HUDEP-2 (cell line): Measurements from ENCODE around the gene KCTD8.
A peak's percentile ranks its signal among the peaks of the same experiment; 100 is the strongest.

Experiments used
- DNase-seq, 76 experiments: peaks; one replicate each; lab custom pipeline; 2025; ENCODE audit not compliant: unreplicated experiment in 76 of 76; lab: John Stamatoyannopoulos, UW

KCTD8 gene

GRCh38 chr4:44448521-44449461 is at the start of gene KCTD8:
Gene KCTD8 (minus strand): TSS chr4:44448809.
- peak in 73 of 76 experiments; percentile 10 to 82 (median 68) for DNase-seq

GRCh38 chr4:44494810-44495701 is 46.4 kb upstream of the KCTD8 start:
- peak in 24 of 76 experiments; percentile 0 to 50 (median 8) for DNase-seq

- peak in 5 of 76 experiments; percentile 3 to 34 (median 10) for DNase-seq
Observed at GRCh38 chr4:44493924-44494323, 45.3 kb upstream of the KCTD8 start.

DNA sequence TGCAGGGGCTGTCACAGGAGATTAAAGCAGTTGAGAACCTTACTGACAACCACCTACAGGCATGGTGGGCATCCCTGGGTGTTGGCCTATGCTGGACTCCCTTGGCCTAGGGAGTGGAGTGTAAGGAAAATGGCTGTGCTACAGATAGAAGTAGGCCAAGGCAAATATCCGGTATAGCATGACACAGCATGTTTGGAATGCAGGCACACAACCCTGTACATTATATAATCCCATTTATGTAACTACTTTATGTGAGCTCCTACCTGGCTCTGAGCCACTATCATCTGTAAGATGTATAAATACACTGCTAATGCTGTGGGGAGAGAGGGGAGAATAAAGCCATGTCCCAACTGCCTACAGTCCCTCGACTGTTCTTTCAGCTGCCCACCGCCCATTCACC is 38.7 kb upstream of the KCTD8 start:
- no peak for DNase-seq

GRCh38 chr4:44479731-44480130 is 31.1 kb upstream of the KCTD8 start:
- no peak for DNase-seq

DNA sequence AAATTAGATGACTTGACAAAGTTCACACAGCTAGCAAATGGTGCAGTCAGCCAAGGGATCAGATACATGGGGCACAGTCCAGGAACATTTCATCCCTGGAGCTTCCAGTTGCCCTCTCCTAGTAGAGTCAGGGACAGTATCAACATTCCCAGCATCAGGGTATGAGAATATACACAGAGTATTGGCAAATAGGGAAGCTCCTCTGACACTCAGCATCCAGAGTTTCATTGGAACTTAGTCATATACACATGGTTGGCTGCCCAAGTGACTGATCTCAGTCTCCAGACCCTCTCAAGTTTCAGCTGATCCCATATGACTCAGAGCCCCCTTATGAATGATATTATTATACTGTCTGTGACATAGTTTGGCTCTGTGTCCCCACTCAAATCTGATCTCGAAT is 13.7 kb upstream of the KCTD8 start:
- DNase-seq, result no peak

DNA sequence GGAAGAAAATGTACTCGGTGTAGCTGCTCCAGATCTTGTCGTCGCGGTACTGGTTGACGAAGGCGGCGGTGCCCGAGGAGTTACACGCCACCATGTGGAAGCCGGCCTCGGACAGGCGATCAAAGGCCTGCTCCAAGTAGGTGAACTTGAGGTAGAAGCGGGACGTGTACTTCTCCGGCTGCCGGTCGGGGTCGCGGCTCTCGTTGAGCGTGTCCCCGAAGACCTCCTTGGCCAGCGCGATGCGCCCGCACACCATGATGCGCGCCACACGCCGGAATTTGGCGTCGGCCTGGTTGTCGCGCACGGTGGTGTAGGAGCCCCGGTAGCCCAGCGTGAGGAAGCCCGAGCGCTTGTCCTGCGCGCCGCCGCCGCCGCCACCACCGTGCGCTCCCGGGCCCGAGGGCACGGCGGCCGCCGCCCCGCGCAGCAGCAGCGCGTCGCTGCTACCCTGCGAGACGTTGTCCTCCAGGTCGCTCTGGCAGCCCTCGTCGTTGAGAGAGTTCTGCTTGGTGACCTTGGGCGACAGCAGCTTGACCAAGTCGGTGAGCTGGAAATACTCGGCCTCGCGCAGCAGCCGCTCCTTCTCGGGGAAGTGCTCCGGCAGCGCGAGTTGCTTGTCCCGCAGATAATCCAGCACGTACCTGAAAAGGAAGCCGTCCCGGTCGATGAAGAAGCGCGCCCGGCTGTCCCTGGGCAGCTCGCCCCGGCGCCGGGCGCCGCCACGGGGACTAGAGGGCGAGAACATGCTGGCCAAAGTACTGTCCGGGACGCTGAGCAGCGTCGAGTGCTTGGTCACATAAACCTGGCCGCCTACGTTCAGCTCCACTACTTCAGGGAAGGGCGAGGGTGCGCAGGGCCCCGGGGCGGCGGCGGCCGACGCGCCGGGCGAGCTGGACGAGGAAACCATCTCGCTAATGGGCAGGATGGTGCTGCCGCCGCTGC is 775 bp downstream of the KCTD8 start:
- DNase-seq, result peak in 17 of 76 experiments; percentile 0 to 36 (median 7)

DNA sequence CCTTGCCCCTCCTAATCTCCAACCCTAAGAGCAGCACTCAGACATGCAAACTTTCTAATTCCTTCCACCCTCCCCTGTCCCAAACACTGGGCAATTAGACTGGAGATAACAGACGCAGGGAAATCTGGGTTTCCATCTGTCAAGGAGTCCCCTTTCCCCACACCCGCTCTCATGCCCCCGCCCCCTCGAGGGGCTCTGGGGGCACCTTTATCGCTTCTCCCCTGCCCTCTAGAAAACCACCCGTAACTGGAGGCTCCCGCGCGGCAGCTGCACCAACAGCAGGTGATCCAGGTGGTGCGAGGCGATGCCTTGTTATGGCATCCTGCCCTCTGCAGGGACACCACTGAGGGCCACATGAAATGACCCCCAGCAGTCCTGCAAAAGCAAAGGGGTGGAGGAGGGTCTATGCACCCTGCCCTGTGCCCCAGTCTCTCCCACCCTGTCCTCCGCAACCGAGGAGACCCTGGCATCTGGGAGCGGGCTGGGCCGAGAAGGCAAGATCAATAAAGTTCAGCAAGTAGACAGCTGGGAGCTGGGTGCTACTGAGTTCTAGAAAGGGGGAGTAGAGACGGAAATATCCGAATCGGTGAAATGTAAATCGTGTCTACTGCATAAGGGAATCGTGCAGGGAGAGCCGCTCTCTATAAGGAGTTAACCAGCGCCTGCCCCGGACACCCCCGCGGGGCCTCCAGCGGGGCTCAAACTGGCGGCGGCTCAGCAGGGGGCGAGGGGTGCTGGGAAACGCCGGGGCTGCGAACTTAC is 1.6 kb downstream of the KCTD8 start:
- peak in 1 of 76 experiments; percentile 14 for DNase-seq

DNA sequence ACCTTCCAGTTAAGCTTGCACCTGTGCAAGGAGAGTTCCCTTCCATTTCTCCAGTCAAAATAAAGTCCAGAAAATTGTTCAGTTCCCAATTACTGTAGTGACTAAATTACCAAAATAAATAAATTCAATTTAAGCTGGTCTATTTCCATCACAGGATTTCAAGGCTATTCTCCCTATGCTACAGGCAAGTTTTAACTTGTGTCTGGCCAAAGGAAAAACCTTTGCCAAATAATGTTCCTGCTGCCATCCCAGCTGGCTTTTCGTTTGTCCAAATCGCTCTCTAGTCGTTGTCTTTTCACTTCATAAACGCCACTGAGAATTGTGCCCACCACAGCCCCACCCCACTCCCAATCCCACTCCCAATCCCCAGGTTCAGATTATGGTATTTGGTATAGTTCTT is 2.4 kb downstream of the KCTD8 start:
- DNase-seq, result no peak

DNA sequence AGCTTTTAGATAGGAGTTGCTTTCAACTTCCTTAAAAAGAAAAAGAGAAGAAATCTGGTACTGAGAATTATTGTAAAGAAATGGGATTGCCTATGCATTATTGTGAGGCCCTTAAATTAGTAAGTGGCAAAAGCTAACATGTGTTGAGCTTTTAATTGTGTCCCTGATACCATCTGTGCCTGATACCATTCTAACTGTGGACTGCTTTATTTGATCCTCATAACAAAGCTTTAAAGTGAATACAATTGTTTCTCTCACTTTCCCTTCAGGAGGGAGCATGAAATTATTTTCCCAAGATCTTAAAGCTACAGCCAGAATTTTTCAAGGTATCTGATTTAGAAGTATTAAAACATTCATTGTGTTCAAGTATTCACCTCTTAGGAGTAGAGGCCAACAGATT is 9.9 kb downstream of the KCTD8 start:
- DNase-seq, result no peak

DNA sequence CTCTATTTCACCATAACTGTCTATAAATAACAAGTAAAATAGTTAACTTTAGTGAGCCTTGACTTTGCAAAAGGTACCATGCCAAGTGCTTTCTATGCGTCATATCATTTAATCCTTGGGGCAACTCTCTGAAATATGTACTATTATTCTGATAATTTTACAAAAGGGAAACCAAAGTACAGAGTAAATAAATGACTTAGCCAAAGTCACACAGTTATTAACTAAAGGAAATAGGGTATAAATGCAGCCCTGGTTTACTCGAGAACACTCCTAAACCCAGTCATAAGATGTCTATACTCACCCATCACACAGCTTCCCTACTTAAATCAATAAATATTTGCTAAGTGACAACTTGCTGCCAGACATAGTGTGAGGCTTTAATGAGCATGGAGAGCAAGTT is 14.4 kb downstream of the KCTD8 start:
- no peak for DNase-seq

GRCh38 chr4:44425614-44426208 is 22.9 kb downstream of the KCTD8 start:
- no peak for DNase-seq

- DNase-seq, result no peak
Observed at GRCh38 chr4:44422912-44423311, 25.7 kb downstream of the KCTD8 start.

GRCh38 chr4:44421330-44422065 is 27.1 kb downstream of the KCTD8 start:
- DNase-seq, result no peak

GRCh38 chr4:44415251-44415650 is 33.4 kb downstream of the KCTD8 start:
- DNase-seq, result no peak

- no peak for DNase-seq
Observed at GRCh38 chr4:44368413-44369167, 80.0 kb downstream of the KCTD8 start.

DNA sequence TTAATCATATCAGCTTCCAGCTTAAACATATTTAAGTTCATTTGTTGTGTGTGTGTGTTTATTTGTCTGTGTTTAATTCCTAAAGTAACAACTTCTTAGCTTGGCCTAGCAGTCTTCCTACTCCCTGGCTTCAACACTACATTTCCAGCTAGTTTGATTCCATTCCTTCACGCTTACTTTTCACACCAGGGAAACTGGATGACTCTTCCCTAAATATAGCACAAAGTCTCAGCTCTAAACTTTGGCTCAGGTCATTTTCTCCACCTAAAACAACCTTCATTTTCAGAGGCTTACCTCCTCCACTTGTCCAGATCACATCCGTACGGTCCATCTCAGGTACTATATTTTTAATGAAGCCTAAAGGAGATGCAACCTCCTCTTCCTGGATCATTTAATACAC is 94.4 kb downstream of the KCTD8 start:
- DNase-seq, result no peak

GRCh38 chr4:44351069-44351468 is 97.5 kb downstream of the KCTD8 start:
- DNase-seq, result no peak
